ENCODE results near the gene EMC1.
"Not testable (repeated sequence)": the region's sequence is repeated elsewhere in the genome, so short reads cannot be mapped to it uniquely, and the experiment has no call there.

Gene EMC1

GRCh38 chr1:19260211-19261138 lies 9.2 kb upstream of the EMC1 start:
- DNase-seq: peak; percentile 56 to 87

GRCh38 chr1:19258353-19258752 lies 7.0 kb upstream of the EMC1 start:
- no peak for DNase-seq

DNA sequence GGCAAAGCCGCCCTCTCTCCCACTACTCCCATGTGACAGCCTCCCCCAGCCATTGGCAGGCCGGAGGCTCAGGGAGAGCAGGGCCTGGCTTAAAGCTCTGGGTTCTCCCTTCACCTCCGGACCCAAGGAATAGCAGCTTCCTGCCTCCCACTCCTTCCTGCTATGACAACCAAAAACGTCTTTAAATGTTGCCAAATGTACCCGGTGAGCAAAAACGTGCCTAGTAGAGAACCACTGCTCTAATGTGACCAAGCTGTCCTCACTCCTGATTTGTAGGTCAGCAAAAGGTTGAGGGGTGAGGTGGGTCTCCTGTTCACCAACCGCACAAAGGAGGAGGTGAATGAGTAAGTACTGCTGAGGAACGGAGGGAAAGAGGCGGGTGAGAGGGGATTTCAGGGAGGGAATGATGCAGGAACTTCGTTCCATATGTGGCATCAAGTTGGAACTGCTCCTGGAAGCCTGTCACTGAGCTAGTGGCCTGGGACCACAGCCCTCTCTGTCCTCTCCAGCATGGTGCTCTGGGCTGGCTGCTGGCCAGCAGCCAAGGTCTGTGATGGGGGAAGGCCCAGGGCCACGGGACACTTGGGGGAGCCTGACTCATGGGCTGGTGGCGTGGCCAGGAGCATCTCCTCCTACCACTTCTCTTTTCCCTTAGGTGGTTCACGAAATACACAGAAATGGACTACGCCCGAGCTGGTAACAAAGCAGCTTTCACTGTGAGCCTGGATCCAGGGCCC lies 6.0 kb upstream of the EMC1 start:
- DNase-seq: peak; percentile 84 to 94

DNA sequence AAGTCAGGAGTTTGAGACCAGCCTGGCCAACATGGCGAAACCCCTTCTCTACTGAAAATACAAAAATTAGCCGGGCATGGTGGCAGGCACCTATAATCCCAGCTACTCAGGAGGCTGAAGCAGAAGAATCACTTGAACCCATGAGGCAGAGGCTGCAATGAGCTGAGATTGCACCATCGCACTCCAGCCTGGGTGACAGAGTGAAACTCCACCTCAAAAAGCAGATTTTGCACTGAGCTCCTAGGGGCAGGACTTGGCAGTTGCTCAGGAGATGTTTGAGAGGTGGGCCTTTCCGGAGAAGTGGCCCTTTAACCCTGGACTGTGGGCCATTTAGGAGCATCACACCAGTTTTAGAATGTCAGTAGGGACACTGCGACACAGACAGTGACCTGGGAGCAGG lies 5.0 kb upstream of the EMC1 start:
- DNase-seq: not testable (repeated sequence)

GRCh38 chr1:19255288-19255687 lies 4.0 kb upstream of the EMC1 start:
- DNase-seq: no peak

DNA sequence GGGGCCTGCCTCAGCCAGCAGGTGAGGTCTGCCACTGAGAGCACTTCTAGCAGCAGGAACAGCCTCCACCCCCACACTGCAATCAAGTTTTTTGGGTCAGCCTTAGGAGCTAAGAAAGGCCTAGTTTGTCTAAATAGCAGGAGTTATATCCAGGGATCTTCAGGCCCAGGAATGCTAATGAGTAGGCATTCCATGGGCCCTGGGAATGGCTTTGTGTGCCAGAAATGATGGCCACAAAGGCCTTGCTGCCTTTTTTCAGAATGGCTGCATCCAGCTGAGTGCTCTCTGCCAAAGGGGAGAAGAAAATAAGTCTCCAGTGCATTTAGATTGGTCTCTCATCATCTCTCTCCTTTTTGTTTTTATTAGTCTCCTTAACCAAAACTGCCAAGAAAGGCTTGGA lies 3.1 kb upstream of the EMC1 start:
- DNase-seq: no peak

DNA sequence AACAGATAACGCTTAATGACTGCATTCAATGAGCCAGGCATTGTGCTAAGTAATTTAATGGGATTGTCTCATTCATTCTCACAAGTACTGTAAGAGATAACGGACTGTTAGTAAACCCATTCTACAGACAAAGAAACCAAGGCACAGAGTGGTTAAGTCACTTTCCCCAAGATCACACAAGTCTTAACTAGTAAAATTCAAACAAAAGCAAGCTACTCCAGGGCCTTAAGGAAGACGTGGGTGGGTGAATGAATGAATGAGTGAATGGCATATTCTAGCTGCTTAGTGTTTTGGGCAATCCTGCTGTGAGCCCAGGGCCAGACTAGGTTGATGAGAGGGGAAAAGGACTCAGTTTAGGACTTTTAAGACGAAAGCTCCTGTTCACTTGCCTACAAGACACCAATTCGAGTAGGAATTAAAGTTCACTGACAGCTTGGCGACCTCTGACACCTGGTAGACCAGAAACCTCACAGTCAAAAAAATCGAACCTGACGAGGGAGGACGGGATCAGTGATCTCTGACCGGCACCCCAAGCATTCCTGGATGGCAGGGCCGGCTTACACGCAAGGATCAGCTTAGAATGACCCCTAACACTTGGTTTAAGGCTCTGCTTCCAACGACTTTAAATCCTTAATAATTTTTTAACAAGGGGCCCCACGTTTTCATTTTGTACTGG lies 557 bp downstream of the EMC1 start:
- DNase-seq: no peak

DNA sequence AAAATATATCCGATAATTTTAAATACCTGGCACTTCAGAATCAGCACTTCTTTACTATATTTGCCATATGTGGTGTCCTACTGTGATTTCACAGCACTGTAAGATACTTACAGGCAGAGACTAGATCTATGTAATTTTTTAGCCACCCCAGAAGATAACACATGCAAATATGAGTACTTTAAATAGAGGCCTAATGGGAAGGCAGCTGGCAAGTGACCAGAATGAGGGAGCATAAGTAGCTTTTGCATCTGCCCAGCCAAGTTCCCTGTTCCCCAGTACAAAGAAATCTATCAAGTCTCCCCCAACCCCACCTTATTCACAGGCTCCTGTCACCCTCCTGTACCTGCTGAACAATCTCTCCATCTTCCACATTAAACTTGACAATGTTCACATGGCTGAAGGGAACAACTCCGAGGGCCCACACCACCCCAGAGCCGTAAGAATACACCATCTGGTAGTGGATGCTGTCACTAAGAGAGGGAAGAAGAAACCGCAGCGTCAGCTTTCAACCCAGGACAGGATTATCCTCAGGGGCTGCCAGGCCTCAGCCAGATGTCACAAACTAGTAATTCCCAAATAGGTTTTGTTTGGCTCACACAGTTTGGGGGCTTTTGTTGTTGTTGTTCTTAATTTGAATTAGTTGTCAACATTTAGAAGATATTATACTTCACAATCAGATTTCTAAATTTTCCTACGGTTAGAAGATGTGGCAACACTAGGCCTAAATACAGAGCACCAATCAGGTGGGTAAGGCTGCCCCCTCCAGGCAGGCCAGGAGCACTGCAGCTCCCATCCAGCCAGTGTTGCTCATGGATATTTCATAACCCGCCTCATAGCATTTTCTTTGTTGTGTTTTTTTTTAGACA lies 10.4 kb downstream of the EMC1 start:
- DNase-seq: peak; percentile 71 to 90

DNA sequence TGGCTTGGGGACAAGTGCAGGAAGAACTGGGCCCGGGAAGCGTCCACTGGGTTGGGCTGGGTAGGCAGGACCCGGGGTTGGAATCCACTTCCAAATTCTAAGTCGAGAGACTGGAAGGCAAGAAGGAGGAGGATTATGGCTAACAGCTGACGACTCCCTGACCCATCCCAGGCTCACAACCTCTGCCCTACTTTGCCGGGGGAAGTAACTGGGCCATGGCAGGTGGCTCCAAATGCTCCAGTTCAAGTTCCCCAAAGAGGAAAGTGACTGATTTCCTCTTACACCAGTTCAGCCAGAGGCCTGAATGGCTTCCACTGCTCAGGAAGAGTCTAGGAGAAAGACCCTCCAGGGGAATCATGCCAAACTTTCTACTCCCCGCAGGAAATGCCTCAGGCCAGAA lies 11.4 kb downstream of the EMC1 start:
- DNase-seq: peak in 1 of 2 donors; percentile 11

GRCh38 chr1:19234224-19234623 lies 17.1 kb downstream of the EMC1 start:
- no peak for DNase-seq

- no peak for DNase-seq
Observed at GRCh38 chr1:19232524-19232846, 18.8 kb downstream of the EMC1 start.

GRCh38 chr1:19231736-19232523 lies 19.4 kb downstream of the EMC1 start:
- DNase-seq: not testable (repeated sequence)

DNA sequence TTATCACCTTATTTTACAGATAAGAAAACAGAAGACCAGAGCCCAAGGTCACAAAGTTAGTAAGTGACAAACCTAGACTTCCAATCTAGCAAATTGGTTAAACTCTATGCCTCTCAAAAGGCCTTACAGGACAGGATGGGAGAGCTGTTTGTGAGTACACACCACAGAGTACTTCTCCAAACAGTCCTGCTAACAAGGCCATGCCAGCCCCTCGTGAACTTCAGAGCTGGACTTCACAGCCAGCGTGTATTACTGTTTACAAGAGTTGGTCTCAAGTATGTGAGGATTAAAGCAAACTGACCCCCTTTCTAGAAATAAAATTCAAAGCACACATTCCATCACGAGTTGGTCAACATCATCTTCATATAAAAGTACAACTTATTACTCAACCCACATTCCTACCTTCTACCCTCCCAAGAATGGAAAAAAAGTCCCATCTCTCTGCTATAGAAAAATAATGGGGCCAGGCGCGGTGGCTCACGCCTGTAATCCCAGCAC lies 21.4 kb downstream of the EMC1 start:
- DNase-seq: no peak

- DNase-seq: no peak
Observed at GRCh38 chr1:19229229-19229628, 22.1 kb downstream of the EMC1 start.

DNA sequence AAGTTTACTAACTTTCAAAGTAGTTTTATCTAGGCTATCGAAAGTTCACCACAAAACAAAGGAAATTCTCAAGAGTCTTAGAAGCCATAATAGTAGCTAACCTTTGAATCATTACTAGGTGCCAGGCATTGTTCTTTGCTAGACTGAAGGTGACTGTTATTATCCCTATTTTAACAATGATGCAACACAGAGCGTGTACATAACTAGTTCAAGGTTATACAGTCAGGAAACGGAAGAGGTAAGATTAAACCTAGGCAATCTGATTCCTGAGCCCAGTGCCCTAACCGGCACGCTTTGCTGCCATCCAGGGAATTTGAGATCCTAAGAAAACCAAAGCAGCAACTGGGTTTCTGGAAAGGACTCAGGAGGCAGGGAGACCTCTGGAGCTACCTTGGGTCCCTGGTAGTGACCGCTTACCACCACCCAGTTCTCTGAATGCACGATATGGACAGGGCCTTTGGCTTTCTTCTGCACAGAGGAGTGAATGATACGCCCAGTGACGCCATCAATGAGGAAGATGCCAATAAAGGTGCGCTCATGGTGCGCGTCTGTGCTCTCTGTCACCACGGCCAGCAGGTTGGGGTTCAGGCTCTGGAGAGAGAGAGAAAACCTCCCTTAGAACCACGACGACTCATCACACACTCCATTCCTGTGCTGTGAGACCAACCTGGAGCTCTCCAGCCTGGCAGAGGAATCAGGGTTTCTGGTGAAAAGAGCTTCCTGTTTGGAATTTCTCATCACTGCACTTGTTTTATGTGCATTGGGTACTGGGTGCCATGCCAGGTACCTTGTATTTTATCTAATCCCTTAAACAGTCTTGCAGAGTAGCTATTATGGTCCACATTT lies 28.1 kb downstream of the EMC1 start:
- no peak for DNase-seq

GRCh38 chr1:19222573-19222972 lies 28.8 kb downstream of the EMC1 start:
- DNase-seq: no peak

GRCh38 chr1:19220991-19221390 lies 30.3 kb downstream of the EMC1 start:
- no peak for DNase-seq

DNA sequence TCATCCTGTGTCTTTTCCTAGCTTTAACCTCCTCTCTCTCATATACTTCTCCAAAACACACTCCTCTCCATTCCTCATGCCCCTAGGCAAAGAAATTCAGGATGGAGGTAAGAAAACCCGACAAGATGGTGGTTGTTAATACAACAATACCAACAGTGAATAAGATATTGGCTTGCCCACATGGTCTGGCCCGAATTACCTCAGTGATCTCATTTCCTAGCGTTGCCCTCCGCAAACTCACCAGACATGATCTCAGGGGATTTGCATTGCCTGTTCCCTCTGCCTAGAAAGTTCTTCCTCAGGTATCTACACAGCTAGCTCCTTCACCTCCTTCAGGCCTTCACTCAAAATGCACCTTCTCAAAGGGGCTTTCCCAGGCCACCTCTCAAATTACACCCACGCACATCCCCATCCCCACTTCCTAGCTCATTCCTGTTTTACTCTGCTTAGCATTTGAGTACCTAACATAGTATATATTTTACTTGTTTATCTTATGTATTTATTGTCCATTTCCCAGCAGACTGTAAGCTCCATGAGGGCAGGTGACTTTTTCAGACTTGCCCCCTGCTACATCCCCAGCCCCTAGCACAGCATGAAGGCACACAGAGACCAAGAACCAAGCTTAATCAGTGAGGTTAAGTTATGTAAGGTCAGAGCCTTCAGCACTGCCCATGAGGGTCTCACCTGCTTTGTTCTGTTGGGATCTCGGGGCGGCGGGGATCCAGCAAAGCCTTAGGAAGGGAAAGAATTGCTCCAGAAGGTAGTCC lies 31.1 kb downstream of the EMC1 start:
- DNase-seq: no peak

GRCh38 chr1:19219451-19219850 lies 31.9 kb downstream of the EMC1 start:
- DNase-seq: no peak

- not testable (repeated sequence) for DNase-seq
Observed at GRCh38 chr1:19216585-19216984, 34.7 kb downstream of the EMC1 start.

Measured in inflammatory macrophage treated with lipopolysaccharide for 1 hour (primary cell).